Muscle layer of duodenum (tissue), 2 donors: ENCODE results near the gene ZNF614.
"Not testable (repeated sequence)": the region's sequence is repeated elsewhere in the genome, so short reads cannot be mapped to it uniquely, and the experiment has no call there.

Experiments used
- H3K27ac ChIP-seq: one replicate; pipeline ENCODE4 v1.7.0; 2013; ENCODE audit warnings: mild to moderate bottlenecking, low read length
- H3K27me3 ChIP-seq: one replicate; pipeline ENCODE4 v1.7.0; 2013; ENCODE audit warnings: low read depth, mild to moderate bottlenecking, control low read depth, low read length
- H3K36me3 ChIP-seq, 2 donors: one replicate each; pipeline ENCODE4 v1.7.0; 2013; ENCODE audit warnings: low read length in 2 of 2, control low read depth in 1 of 2, mild to moderate bottlenecking in 1 of 2; ENCODE audit not compliant: insufficient read depth in 2 of 2, control insufficient read depth in 1 of 2
- H3K4me1 ChIP-seq, 2 donors: one replicate each; pipeline ENCODE4 v1.7.0; 2013; ENCODE audit warnings: low read length in 2 of 2, mild to moderate bottlenecking in 2 of 2, control low read depth in 1 of 2, moderate library complexity in 1 of 2; ENCODE audit not compliant: insufficient read depth in 2 of 2, control insufficient read depth in 1 of 2
- H3K4me3 ChIP-seq, 2 donors: one replicate each; pipeline ENCODE4 v1.7.0; 2013; ENCODE audit warnings: low read length in 2 of 2, low read depth in 1 of 2, mild to moderate bottlenecking in 1 of 2
- H3K9me3 ChIP-seq, 2 donors: one replicate each; pipeline ENCODE4 v1.7.0; 2013; ENCODE audit warnings: low read length in 2 of 2, control low read depth in 1 of 2, mild to moderate bottlenecking in 1 of 2; ENCODE audit not compliant: control insufficient read depth in 1 of 2
- donor health status: healthy.

The ZNF614 gene

GRCh38 chr19:52028027-52028779, at the start of gene ZNF614:
TSS of gene ZNF614 (minus strand) at chr19:52028379. CDS start at chr19:52025745, 2,634 bp downstream.
- peaks cover 0 to 7% of the 10 kb centered on the region in 2 donors for H3K4me1 ChIP-seq
- H3K36me3 ChIP-seq = peaks cover 13 to 38% of the 10 kb centered on the region in 2 donors
- no peaks in the 10 kb centered on the region for H3K27me3 ChIP-seq
- H3K4me3 ChIP-seq = peak within 1 kb of the TSS; percentile 76 to 93
- H3K9me3 ChIP-seq = peaks cover 19 to 29% of the 10 kb centered on the region in 2 donors
- peak within 1 kb of the TSS; percentile 92 for H3K27ac ChIP-seq

- Histone ChIP-seq H3K9me3 (peaks cover 50 to 54% of the 10 kb centered on the region in 2 donors), H3K36me3 (peaks cover 61 to 95% of the 10 kb centered on the region in 2 donors), H3K27ac (no peak overlapping the region), H3K27me3 (no peaks in the 10 kb centered on the region), H3K4me3 (peak overlapping the region; percentile 4 to 36), H3K4me1 (no peaks in the 10 kb centered on the region)
Measured at GRCh38 chr19:52070496-52070895, 42.3 kb upstream of the ZNF614 start.

- Histone ChIP-seq H3K36me3 (peaks cover 53 to 95% of the 10 kb centered on the region in 2 donors), H3K27ac (no peak overlapping the region), H3K27me3 (no peaks in the 10 kb centered on the region), H3K4me3 (peak overlapping the region; percentile 5 to 39), H3K4me1 (no peaks in the 10 kb centered on the region), H3K9me3 (peaks cover 54 to 62% of the 10 kb centered on the region in 2 donors)
Measured at GRCh38 chr19:52069653-52070052, 41.5 kb upstream of the ZNF614 start.

DNA sequence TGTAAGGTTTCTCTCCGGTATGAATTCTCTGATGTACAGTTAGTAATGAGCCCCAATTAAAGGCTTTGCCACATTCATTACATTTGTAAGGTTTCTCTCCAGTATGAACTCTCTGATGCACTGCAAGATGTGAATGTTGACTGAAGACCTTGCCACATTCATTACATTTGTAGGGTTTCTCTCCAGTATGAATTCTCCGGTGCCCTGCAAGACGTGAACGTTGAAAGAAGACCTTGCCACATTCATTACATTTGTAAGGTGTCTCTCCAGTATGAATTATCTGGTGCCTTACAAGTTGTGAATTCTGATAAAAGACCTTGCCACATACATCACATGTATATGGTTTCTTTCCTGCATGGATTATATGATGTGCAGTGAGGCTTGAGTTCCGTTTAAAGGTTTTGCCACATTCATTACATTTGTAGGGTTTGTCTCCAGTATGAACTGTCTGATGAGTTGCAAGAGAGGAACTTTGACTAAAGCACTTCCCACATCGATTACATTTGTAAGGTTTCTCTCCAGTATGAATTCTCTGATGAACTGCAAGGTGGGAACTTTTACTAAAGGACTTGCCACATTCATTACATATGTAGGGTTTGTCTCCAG, 38.2 kb upstream of the ZNF614 start:
- peak overlapping the region; percentile 50 to 51 for H3K4me3 ChIP-seq
- H3K9me3 ChIP-seq = peaks cover 62 to 79% of the 10 kb centered on the region in 2 donors
- no peak overlapping the region for H3K27ac ChIP-seq
- H3K4me1 ChIP-seq = no peaks in the 10 kb centered on the region
- peaks cover 46 to 94% of the 10 kb centered on the region in 2 donors for H3K36me3 ChIP-seq
- no peaks in the 10 kb centered on the region for H3K27me3 ChIP-seq

GRCh38 chr19:52065399-52065798, 37.2 kb upstream of the ZNF614 start:
- Histone ChIP-seq H3K27ac (no peak overlapping the region), H3K9me3 (peaks cover 62 to 80% of the 10 kb centered on the region in 2 donors), H3K4me1 (no peaks in the 10 kb centered on the region), H3K27me3 (no peaks in the 10 kb centered on the region), H3K4me3 (peak overlapping the region; percentile 50 to 51), H3K36me3 (peaks cover 36 to 86% of the 10 kb centered on the region in 2 donors)

- H3K4me1 ChIP-seq, H3K27ac ChIP-seq, H3K36me3 ChIP-seq, H3K4me3 ChIP-seq, H3K27me3 ChIP-seq: not testable (repeated sequence)
- peaks cover 13 to 38% of the 10 kb centered on the region in 2 donors for H3K9me3 ChIP-seq
Measured at GRCh38 chr19:52056480-52056879, 28.3 kb upstream of the ZNF614 start.

DNA sequence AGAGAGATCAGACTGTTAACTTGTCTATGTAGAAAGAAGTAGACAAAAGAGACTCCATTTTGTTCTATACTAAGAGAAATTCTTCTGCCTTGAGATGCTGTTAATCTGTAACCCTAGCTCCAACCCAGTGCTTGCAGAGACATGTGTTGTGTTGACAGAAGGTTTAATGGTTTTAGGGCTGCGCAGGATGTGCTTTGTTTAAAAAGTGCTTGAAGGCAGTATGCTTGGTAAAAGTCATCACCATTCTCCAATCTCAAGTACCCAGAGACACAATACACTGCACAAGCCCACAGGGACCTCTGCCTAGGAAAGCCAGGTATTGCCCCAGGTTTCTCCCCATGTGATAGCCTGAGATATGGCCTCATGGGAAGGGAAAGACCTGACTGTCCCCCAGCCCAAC, 23.6 kb upstream of the ZNF614 start:
- Histone ChIP-seq H3K4me3 (peak overlapping the region in 1 of 2 donors; percentile 19), H3K36me3 (peaks cover under 1 to 11% of the 10 kb centered on the region in 2 donors), H3K9me3 (peaks cover 4 to 10% of the 10 kb centered on the region in 2 donors)
- not testable (repeated sequence) for H3K4me1 ChIP-seq, H3K27ac ChIP-seq, H3K27me3 ChIP-seq

DNA sequence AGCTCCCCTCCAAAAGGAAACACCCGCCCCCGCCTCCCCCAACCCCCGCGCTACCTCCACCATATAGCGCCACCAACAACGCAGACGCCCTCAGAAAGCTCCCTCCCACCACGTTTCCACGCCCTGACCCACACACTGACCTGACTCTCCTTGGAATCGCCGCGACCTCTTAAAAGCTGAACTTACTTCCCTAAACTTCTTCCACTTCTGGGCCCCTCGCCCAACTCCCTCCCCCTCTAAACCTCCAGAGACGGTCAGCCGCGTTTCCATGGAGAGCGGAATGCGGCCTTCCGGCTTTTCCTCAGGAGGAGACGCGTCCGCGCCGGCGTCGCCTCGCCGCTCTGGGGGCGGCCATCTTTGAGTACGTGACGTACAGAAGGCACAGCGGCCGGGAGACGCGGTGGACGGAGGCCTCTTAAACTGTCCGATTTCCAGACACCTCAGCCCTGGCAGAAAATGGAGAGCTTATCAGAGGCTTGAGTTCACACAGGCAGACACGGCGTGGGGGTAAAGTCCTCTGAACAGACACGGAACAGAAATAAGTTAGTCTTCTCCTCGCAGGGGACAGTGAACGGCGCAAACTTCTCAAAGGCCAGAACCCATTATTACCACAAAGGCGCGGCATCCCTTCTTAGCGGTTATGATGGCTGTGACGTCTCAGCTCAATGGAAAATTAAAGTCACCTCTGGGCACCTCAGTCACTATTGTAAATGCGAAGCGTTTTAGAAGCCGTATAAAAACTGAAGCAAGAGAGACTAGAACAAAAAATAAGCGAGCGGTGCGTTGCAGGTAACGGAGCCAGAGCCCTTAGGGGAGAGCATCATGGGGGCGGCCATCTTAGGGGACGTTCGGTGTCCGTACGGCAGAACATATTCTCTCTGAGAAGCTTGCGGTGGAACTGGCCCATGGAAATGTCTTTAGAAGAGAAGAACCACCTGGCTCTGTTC, 20.6 kb upstream of the ZNF614 start, which contains the start of gene ZNF432:
Gene ZNF432 (minus strand): TSS at position 284 of the 947 bp plus-strand sequence. CDS start 1,970 bp downstream, outside the sequence.
- Histone ChIP-seq H3K27me3 (no peaks in the 10 kb centered on the region), H3K36me3 (peaks cover 17 to 39% of the 10 kb centered on the region in 2 donors), H3K4me3 (peak within 1 kb of the TSS; percentile 74 to 75), H3K9me3 (peaks cover 4 to 13% of the 10 kb centered on the region in 2 donors), H3K4me1 (peaks cover 0 to 4% of the 10 kb centered on the region in 2 donors), H3K27ac (peak within 1 kb of the TSS; percentile 94)

- Histone ChIP-seq H3K9me3 (peaks cover 53 to 63% of the 10 kb centered on the region in 2 donors), H3K36me3 (peaks cover 66 to 92% of the 10 kb centered on the region in 2 donors), H3K4me3 (peak overlapping the region in 1 of 2 donors; percentile 48), H3K4me1 (no peaks in the 10 kb centered on the region), H3K27ac (no peak overlapping the region), H3K27me3 (no peaks in the 10 kb centered on the region)
Measured at GRCh38 chr19:52039169-52039568, 11.0 kb upstream of the ZNF614 start.

- Histone ChIP-seq H3K27ac (no peak overlapping the region), H3K27me3 (no peaks in the 10 kb centered on the region), H3K9me3 (peaks cover 60 to 72% of the 10 kb centered on the region in 2 donors), H3K4me1 (no peaks in the 10 kb centered on the region), H3K36me3 (peaks cover 46 to 68% of the 10 kb centered on the region in 2 donors), H3K4me3 (peak overlapping the region; percentile 24 to 62)
Measured at GRCh38 chr19:52034051-52034728, 6.0 kb upstream of the ZNF614 start.
